ENCODE results near the gene ADAM15.

The ADAM15 gene

GRCh38 chr1:155107309-155108264 lies 56.5 kb downstream of the ADAM15 start (continued):
- TF ChIP-seq REST (tag by site-specific recombination; IDR thresholded peaks at IDR 0.05) (no peak), ZNF791 (tag by site-specific recombination; IDR thresholded peaks at IDR 0.05) (no peak), KLF16 (tag by site-specific recombination; IDR thresholded peaks at IDR 0.05) (no peak), ZSCAN4 (tag by site-specific recombination; IDR thresholded peaks at IDR 0.05) (no peak), ZBTB8A (tag by site-specific recombination; IDR thresholded peaks at IDR 0.05) (no peak), ZNF785 (tag by site-specific recombination; IDR thresholded peaks at IDR 0.05) (no peak), ZNF777 (tag by site-specific recombination; IDR thresholded peaks at IDR 0.05; ENCODE audit: borderline replicate concordance) (no peak), KLF9 (tag by site-specific recombination; IDR thresholded peaks at IDR 0.05; ENCODE audit: low read depth) (no peak)

- CTCF ChIA-PET = interaction anchor here (0.7 to 2.0 kb wide), 5 partner anchors 8 to 64 kb away, joined by 3 to 11 read pairs (median 8); partner anchors contain the start of gene KRTCAP2
- no peaks in the 10 kb centered on the region for H3K4me1 ChIP-seq (ENCODE audit: control insufficient read depth, insufficient read depth, low read length)
Observed at GRCh38 chr1:155108296-155108695, 57.2 kb downstream of the ADAM15 start.

More at GRCh38 chr1:155108296-155108695, 57.2 kb downstream of the ADAM15 start:
- H3K9me3 ChIP-seq (ENCODE audit: control insufficient read depth, insufficient read depth, low read depth, low read length) = no peaks in the 10 kb centered on the region
- H3K27ac ChIP-seq (ENCODE audit: extremely low read depth, low read depth, low read length) = no peak overlapping the region
- TF ChIP-seq ZNF10 (tag by site-specific recombination; IDR thresholded peaks at IDR 0.05) (no peak), ZNF837 (tag by site-specific recombination; IDR thresholded peaks at IDR 0.05) (no peak), ZNF521 (tag by site-specific recombination; IDR thresholded peaks at IDR 0.05) (no peak), ZNF280D (tag by site-specific recombination; IDR thresholded peaks at IDR 0.05) (no peak), ZNF654 (tag by site-specific recombination; IDR thresholded peaks at IDR 0.05; ENCODE audit: low read depth) (no peak), ZNF138 (tag by site-specific recombination; IDR thresholded peaks at IDR 0.05; ENCODE audit: borderline replicate concordance) (no peak)
- H3K36me3 ChIP-seq (ENCODE audit: control insufficient read depth in 2 of 2, insufficient read depth in 1 of 2, low read length in 2 of 2) = no peaks in the 10 kb centered on the region
- POLR2A ChIA-PET = no interaction called here
- H3K4me3 ChIP-seq (ENCODE audit: low read depth, low read length) = no peak overlapping the region

All from HEK293 (cell line).